Astrocyte of the cerebellum (primary cell): ENCODE results near the gene MAP3K20.
A peak's percentile ranks its signal among the peaks of the same experiment; 100 is the strongest.

ENCODE experiments used
- DNase-seq: peaks from one replicate; pipeline ENCODE4 v3.0.0-alpha.2; 2011; ENCODE audit warnings: low read depth
- H3K4me3 ChIP-seq: 2 replicates; pipeline ENCODE4 v1.5.1; 2011; ENCODE audit warnings: mild to moderate bottlenecking, low read depth, low read length, moderate library complexity
- in situ Hi-C: cut with HindIII; loops from 2 replicates; pipeline ENCODE4 v1.10.0; 2017; ENCODE audit warnings: low sequenced_read_pairs
- TF ChIP-seq, protein P1 (sequence below): IDR thresholded peaks from 2 replicates; pipeline ENCODE4 v1.5.1; 2012; ENCODE audit warnings: low read length, low read depth, moderate library complexity, mild to moderate bottlenecking; ENCODE audit errors: missing control alignments

Gene MAP3K20

DNA sequence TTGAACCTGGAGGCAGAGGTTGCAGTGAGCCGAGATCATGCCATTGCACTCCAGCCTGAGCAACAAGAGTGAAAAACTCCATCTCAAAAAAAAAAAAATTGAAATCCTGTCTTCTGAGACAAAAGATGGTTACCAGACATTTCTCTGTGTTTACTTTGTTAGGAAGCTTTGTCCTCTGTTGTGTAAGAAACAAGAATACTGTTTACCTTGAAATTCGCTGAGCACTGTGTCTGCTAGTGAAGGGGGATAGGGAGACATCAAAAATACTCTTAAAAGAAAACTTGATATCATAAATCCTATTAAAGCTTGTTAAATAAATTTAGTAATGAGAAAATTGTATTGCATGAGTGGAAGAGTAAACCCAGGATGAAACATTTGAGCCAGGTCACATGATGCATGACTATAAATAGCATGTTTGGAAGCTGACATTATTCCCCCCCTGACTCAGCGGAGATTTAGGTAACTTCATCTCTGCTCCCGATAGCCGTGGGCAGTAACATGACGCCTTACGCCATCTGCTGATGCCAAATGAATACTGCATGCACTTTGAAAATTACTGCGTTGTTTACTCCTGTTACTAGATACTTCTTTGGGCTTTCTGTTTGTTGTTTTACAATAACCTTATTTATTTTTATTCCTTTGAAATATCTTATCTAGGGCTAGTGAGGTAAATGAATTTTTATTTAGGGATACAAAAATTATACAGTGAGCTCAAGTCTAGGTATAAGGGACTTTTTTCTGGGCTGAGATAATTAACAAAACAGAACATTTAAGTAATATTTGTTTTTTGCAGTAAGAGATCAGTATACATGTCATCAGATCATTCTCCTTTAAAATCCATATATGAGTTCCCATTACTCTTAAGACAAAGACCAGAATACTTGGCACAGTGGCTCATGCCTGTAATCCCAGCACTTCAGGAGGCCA, 134.9 kb downstream of the MAP3K20 start:
- DNase-seq = peak; percentile 93
- TF ChIP-seq, protein P1, sequence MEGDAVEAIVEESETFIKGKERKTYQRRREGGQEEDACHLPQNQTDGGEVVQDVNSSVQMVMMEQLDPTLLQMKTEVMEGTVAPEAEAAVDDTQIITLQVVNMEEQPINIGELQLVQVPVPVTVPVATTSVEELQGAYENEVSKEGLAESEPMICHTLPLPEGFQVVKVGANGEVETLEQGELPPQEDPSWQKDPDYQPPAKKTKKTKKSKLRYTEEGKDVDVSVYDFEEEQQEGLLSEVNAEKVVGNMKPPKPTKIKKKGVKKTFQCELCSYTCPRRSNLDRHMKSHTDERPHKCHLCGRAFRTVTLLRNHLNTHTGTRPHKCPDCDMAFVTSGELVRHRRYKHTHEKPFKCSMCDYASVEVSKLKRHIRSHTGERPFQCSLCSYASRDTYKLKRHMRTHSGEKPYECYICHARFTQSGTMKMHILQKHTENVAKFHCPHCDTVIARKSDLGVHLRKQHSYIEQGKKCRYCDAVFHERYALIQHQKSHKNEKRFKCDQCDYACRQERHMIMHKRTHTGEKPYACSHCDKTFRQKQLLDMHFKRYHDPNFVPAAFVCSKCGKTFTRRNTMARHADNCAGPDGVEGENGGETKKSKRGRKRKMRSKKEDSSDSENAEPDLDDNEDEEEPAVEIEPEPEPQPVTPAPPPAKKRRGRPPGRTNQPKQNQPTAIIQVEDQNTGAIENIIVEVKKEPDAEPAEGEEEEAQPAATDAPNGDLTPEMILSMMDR = peak; percentile 87
- no peak overlapping the region for H3K4me3 ChIP-seq
- in situ Hi-C loops = loop anchor here (25.0 kb wide), 1 partner anchor 373 kb away; no protein-coding TSS in a partner anchor

DNA sequence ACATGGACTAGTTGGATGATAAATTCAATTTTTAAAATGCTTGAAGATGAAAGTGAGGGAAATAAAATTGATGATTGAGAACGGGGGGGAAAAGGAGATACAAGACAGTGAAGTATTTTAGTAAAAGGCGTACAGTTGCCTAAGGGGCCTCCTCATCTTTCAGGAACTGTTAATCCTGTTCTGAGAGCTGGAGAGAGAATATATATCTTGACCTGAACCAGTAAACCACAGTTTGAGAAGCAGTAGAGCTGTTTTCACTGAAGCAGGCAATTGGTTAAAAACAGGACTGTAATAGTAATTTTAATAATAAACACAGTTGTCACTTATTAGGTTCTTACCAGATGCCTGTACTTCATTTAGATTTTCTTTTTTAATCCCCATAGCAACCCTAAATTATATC, 137.5 kb downstream of the MAP3K20 start:
- in situ Hi-C loops = loop anchor here (25.0 kb wide), 1 partner anchor 376 kb away; no protein-coding TSS in a partner anchor
- no peak for DNase-seq
- TF ChIP-seq, protein P1 = no peak
- no peak overlapping the region for H3K4me3 ChIP-seq

DNA sequence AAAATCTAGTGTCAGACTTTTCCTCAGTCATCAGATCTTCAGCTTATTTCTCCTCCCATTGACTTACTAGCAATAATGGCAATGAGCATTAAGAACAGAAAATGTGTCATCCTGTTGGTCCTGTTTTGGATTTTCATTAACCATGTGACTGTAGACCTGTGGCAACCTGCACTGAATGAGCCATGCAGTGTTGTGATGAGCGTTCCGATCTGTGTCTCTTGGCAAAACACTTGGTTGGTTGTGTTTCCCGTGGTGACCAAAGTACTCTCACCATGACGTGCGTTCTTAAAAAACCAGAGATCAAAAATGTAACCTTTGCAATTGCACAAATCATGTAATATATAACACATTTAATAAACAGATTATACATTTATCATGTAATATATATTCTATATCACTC, 138.6 kb downstream of the MAP3K20 start:
- no peak for DNase-seq
- no peak overlapping the region for H3K4me3 ChIP-seq
- in situ Hi-C loops = loop anchor here (25.0 kb wide), 1 partner anchor 377 kb away; no protein-coding TSS in a partner anchor
- TF ChIP-seq, protein P1 = no peak

DNA sequence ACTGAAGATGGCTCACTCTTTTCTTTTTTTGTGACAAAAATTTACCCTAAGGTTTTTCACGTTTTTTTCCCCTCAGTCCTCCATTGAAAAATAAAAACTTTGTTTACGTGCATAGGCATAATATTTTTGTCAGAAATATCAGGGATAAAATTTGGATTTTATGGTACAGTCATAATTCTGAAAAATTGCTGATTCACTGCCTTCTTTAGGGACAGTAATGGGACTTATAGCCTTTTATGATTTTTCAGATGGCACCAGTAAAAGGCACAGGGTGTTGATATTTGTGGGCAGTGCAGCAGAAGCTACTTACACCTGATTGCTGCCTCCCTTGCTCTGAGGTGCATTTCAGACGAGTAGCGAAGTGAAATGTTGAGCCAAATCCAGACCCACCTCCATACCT, 139.7 kb downstream of the MAP3K20 start:
- DNase-seq = no peak
- TF ChIP-seq, protein P1 = no peak
- no peak overlapping the region for H3K4me3 ChIP-seq
- in situ Hi-C loops = loop anchor here (5.0 to 25.0 kb wide), 2 partner anchors 183 to 378 kb away; no protein-coding TSS in a partner anchor

DNA sequence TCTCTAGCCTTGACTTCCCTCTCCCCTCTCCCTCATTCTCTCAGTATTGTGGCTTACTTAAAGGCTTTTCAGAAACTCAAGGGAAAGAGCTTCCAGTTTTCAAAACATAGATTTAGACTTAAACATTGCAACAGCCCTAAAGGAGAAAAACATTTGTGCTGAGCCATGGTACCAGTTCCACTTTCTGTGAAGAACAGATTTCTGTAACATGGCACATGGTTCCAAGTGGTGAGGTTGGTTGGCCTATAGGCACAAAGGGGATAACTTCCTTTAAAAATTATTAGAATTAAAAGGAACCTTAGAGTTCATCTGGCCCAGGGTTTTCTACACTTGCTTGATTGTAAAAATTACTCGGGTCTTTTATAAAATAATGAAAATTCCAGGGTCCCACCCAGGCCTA, 140.4 kb downstream of the MAP3K20 start:
- TF ChIP-seq, protein P1 = no peak
- H3K4me3 ChIP-seq = no peak overlapping the region
- in situ Hi-C loops = loop anchor here (5.0 to 25.0 kb wide), 2 partner anchors 184 to 379 kb away; no protein-coding TSS in a partner anchor
- DNase-seq = no peak

DNA sequence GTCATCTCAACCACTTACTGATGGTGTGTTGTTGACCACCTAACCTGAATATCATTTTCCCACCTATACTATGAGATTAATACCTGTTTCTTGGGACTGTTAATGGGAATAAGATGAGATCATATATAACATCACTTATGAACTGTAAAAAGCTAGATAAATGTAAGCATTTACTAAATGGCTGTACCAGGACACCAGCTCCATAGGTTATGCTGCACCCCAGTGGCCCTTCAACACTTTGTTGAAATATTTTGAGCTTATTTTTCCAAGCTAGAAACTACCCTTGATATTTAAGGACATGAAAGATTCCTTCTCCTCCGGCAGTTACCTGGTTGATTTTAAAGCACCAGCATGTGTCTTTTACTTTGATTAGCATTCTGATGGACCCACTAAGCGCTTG, 141.0 kb downstream of the MAP3K20 start:
- H3K4me3 ChIP-seq = no peak overlapping the region
- DNase-seq = no peak
- TF ChIP-seq, protein P1 = no peak
- in situ Hi-C loops = loop anchor here (5.0 to 25.0 kb wide), 2 partner anchors 184 to 379 kb away; no protein-coding TSS in a partner anchor
